Spleen (tissue), 11 donors: Measurements from ENCODE around the gene C14orf180. TPM values are rescaled to one million over a fixed set of nuclear protein-coding genes. Genes with fewer than 3 reads are reported as not detected.

ENCODE experiments used
- DNase-seq: peaks from one replicate; pipeline ENCODE4 v3.0.0-alpha.2; 2020
- H3K27ac ChIP-seq, 8 donors: fragments of 200-600 bp; sonication (generic) in 7 of 8; 1 replicate in 4 of 8; 2 replicates in 4 of 8; pipeline versions ENCODE4 v1.5.0 to v1.8.0; 2016 to 2021; ENCODE audit warnings: inconsistent platforms in 4 of 8, mild to moderate bottlenecking in 4 of 8, moderate library complexity in 1 of 8
- H3K27me3 ChIP-seq, 7 donors: fragments of 200-600 bp; sonication (generic) in 6 of 7; replicated peaks in 1 of 7; 1 replicate in 4 of 7; 2 replicates in 3 of 7; pipeline versions ENCODE4 v1.5.0 to v1.8.0; 2016 to 2021; ENCODE audit warnings: inconsistent platforms in 3 of 7, mild to moderate bottlenecking in 1 of 7
- H3K36me3 ChIP-seq, 6 donors: fragments of 200-600 bp; sonication (generic) in 5 of 6; 1 replicate in 4 of 6; 2 replicates in 2 of 6; pipeline versions ENCODE4 v1.5.0 to v1.8.0; 2016 to 2021; ENCODE audit warnings: inconsistent platforms in 2 of 6
- H3K4me1 ChIP-seq, 6 donors: fragments of 200-600 bp; sonication (generic) in 5 of 6; 1 replicate in 3 of 6; 2 replicates in 3 of 6; pipeline versions ENCODE4 v1.5.0 to v1.8.0; 2016 to 2021; ENCODE audit warnings: inconsistent platforms in 3 of 6
- H3K4me3 ChIP-seq, 8 donors: fragments of 200-600 bp; sonication (generic) in 7 of 8; 1 replicate in 4 of 8; 2 replicates in 4 of 8; pipeline versions ENCODE4 v1.5.0 to v1.8.0; 2016 to 2021; ENCODE audit warnings: inconsistent platforms in 4 of 8, mild to moderate bottlenecking in 4 of 8, moderate library complexity in 2 of 8
- H3K9me3 ChIP-seq, 8 donors: fragments of 200-600 bp; sonication (generic) in 7 of 8; 1 replicate in 4 of 8; 2 replicates in 4 of 8; pipeline versions ENCODE4 v1.5.0 to v1.8.0; 2016 to 2021; ENCODE audit warnings: inconsistent platforms in 4 of 8
- POLR2A ChIP-seq, 3 donors: fragments of 450-650 bp; IDR thresholded peaks; one replicate each; pipeline ENCODE4 v1.5.1; 2017; ENCODE audit warnings: antibody characterized with exemption in 3 of 3, mild to moderate bottlenecking in 1 of 3
- POLR2AphosphoS5 ChIP-seq, 3 donors: sonication (generic); formaldehyde crosslinking; IDR thresholded peaks; one replicate each; pipeline ENCODE4 v1.5.1; 2017; ENCODE audit warnings: antibody characterized with exemption in 3 of 3
- WGBS, 5 donors: extraction: QIAGEN DNeasy Blood & Tissue Kit in 3 of 5; methylation state at CpG; one replicate each; pipeline versions ENCODE4 v1.1.5 to v1.1.7; 2013 to 2018; 5-methylcytosine and 5-hydroxymethylcytosine counted together
- intact Hi-C: fragments of 100-400 bp; cut with DNase I; formaldehyde crosslinking; loops from one replicate; pipeline ENCODE4 v1.15.0; 2023; ENCODE audit warnings: low total_unique reads
- polyA plus RNA-seq, 3 donors: library from polyadenylated mRNA; stranded (reverse); fragments of 200-250 nt; gene quantifications; one replicate each; pipeline ENCODE4 v1.2.1, GENCODE V29; 2013
- total RNA-seq, 7 donors: library from RNA; depleted of rRNA in 3 of 7; stranded (reverse); fragments of >200 nt in 3 of 7; fragmentation: NEBNext Ultra II Directional in 4 of 7; extraction: Animal tissue kit (Norgen Biotek cat#: 25700) in 4 of 7; gene quantifications; one replicate each; pipeline versions ENCODE4 v1.1.0 to v1.2.1, GENCODE V29; 2016 to 2021
- TF ChIP-seq, protein P1 (sequence below), 11 experiments: fragments of 200-600 bp in 7 of 11; fragments of 450-650 bp in 4 of 11; sonication (generic) in 4 of 11; IDR thresholded peaks in 8 of 11; conservative IDR thresholded peaks in 3 of 11; 1 replicate in 7 of 11; 2 replicates in 4 of 11; pipeline versions ENCODE4 v1.4.0 to v1.8.0; 2016 to 2021; ENCODE audit warnings: antibody characterized with exemption in 11 of 11, inconsistent platforms in 4 of 11, mild to moderate bottlenecking in 1 of 11
- donor health status: healthy with polysubstance abuse.
- donor health status: DM: no; HTN: no; CAD: no; lungs with moderate emphysema.
- donor health status: DM: no; HTN: no; CAD: no.
- donor health status: Bipolar disorder and iron deficiency.
- donor health status: healthy.
- donor health status: DM: no; HTN: no; CAD: no.
- donor health status: DM: yes; HTN: yes; CAD: no.

C14orf180 gene
- total and polyA plus RNA-seq, 10 donors = 0.17 to 0.70 (median 0.28) TPM; not detected in 5

- whole genome bisulfite sequencing, 5 donors = 82 to 90% (median 86%) methylated on average over 13 of the region's 13 CpGs
- Histone ChIP-seq H3K36me3 (no peaks in the 10 kb centered on the region), H3K27ac (no peak overlapping the region), H3K4me3 (no peak overlapping the region), H3K4me1 (peaks cover 0 to 11% (median 0%) of the 10 kb centered on the region in 6 donors), H3K9me3 (no peaks in the 10 kb centered on the region), H3K27me3 (peaks cover 0 to 62% (median 0%) of the 10 kb centered on the region in 7 donors)
- peak; percentile 51 for DNase-seq
- TF ChIP-seq, protein P1, sequence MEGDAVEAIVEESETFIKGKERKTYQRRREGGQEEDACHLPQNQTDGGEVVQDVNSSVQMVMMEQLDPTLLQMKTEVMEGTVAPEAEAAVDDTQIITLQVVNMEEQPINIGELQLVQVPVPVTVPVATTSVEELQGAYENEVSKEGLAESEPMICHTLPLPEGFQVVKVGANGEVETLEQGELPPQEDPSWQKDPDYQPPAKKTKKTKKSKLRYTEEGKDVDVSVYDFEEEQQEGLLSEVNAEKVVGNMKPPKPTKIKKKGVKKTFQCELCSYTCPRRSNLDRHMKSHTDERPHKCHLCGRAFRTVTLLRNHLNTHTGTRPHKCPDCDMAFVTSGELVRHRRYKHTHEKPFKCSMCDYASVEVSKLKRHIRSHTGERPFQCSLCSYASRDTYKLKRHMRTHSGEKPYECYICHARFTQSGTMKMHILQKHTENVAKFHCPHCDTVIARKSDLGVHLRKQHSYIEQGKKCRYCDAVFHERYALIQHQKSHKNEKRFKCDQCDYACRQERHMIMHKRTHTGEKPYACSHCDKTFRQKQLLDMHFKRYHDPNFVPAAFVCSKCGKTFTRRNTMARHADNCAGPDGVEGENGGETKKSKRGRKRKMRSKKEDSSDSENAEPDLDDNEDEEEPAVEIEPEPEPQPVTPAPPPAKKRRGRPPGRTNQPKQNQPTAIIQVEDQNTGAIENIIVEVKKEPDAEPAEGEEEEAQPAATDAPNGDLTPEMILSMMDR (IDR thresholded peaks at IDR 0.05 in 8 of 11, conservative IDR thresholded peaks at IDR 0.05 in 3 of 11) = no peak
- TF ChIP-seq POLR2AphosphoS5 (IDR thresholded peaks at IDR 0.05) (no peak), POLR2A (IDR thresholded peaks at IDR 0.05) (no peak)
- intact Hi-C loops = no loop called here
Measured at GRCh38 chr14:104550340-104550860, 29.2 kb upstream of the C14orf180 start.

GRCh38 chr14:104550861-104551728 is 28.5 kb upstream of the C14orf180 start:
- DNase-seq = no peak
- intact Hi-C loops = no loop called here
- Histone ChIP-seq H3K27me3 (peaks cover 0 to 61% (median 0%) of the 10 kb centered on the region in 7 donors), H3K27ac (no peak overlapping the region), H3K36me3 (no peaks in the 10 kb centered on the region), H3K9me3 (no peaks in the 10 kb centered on the region), H3K4me3 (no peak overlapping the region), H3K4me1 (peaks cover 0 to 4% (median 0%) of the 10 kb centered on the region in 6 donors)
- WGBS, 5 donors = 81 to 86% (median 83%) methylated on average over 18 to 24 of the region's 24 CpGs
- TF ChIP-seq POLR2A (IDR thresholded peaks at IDR 0.05) = no peak
- TF ChIP-seq POLR2AphosphoS5 (IDR thresholded peaks at IDR 0.05) = no peak
- TF ChIP-seq, protein P1 (IDR thresholded peaks at IDR 0.05 in 8 of 11, conservative IDR thresholded peaks at IDR 0.05 in 3 of 11) = no peak

DNA sequence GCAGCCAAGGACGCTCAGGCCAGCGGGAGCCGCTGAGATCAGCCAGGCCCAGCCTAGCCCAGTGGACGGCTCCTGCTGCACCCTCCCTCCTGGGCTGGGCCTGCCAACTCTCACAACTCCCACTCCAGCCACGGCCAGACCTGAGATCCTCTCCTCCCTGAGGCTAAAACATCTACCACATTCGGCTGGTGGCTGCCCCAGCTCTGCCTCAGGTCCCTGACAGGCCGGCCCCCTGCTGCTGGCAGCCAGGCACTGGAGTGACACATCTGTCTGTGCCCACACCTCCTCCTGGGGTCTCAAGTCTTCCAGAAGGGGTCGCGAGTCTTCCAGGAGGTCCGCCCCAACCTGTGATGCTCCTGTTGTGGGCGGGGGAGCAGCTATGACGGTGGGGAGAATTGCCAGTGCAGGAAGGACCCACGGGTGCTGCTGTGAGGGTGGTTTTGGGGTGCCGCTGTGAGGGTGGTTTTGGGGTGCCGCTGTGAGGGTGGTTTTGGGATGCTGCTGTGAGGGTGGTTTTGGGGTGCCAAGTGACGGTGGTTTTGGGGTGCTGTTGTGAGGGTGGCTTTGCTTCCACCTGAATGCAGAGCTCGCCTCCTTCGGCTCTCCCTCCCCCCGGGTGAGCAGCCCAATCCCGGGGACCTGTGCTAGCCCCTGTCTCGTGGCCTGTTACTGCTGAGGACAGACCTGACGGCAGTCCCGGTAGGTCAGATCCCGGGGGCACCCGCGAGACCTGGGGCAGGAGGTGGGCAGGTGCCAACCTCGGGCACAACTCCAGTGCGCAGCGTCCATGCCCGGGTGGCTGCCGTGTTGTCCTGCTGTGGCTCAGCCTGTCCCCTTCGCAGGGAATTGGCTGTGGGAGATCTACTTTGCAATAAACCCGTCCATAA is 27.5 kb upstream of the C14orf180 start:
- Histone ChIP-seq H3K36me3 (no peaks in the 10 kb centered on the region), H3K27me3 (peaks cover 0 to 56% (median 0%) of the 10 kb centered on the region in 7 donors), H3K9me3 (no peaks in the 10 kb centered on the region), H3K27ac (no peak overlapping the region), H3K4me1 (no peaks in the 10 kb centered on the region), H3K4me3 (no peak overlapping the region)
- no peak for TF ChIP-seq POLR2A (IDR thresholded peaks at IDR 0.05)
- no peak for TF ChIP-seq POLR2AphosphoS5 (IDR thresholded peaks at IDR 0.05)
- TF ChIP-seq, protein P1 (IDR thresholded peaks at IDR 0.05 in 8 of 11, conservative IDR thresholded peaks at IDR 0.05 in 3 of 11) = no peak
- intact Hi-C loops = no loop called here
- 84 to 89% (median 85%) methylated on average over 18 to 33 of the region's 33 CpGs for WGBS, 5 donors
- peak; percentile 67 for DNase-seq
